NCI-H460 (cell line): ENCODE measurements around the gene CCDC102B. TPM values are rescaled to one million over a fixed set of nuclear protein-coding genes. Genes with fewer than 3 reads are reported as not detected.
"Not testable (repeated sequence)": the region's sequence is repeated elsewhere in the genome, so short reads cannot be mapped to it uniquely, and the experiment has no call there.

Experiments used
- DNase-seq: peaks from one replicate; pipeline ENCODE4 v3.0.0-alpha.2; 2016; ENCODE audit warnings: low read depth; ENCODE audit errors: extremely low read depth
- polyA plus RNA-seq: library from polyadenylated mRNA; depleted of rRNA; stranded (reverse); fragments of >200 nt; gene quantifications from 2 replicates; pipeline ENCODE4 v1.2.3, GENCODE V29; 2014; cell fraction: nucleus; rRNA removed
- total RNA-seq: library from RNA; depleted of rRNA; stranded (reverse); fragments of >200 nt; shearing (Covaris generic); gene quantifications from 2 replicates; pipeline ENCODE4 v1.2.3, GENCODE V29; 2014; rRNA removed

CCDC102B gene
- 5.3 and 8.5 TPM in 2 replicates for total RNA-seq
- polyA plus RNA-seq: 4.4 and 8.9 TPM in 2 replicates

DNA sequence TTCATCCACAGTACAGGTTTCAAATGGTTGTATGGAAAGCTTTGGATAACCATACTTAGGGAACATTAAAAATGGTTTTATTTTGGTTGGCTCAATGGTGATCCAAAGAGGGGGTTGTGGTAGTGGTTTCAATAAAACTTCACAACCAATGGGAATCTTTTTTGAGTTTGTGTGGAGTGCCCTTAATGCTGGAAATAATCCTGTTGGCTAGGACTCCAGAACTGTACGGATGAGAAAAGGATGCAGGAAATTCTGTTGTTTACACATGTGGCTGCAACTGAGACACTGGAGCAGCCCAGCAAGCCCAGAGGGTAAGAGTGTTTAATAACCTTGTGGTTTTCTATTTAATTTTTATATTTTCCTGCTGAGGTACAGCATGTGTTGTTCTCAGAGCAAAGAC lies at the start of gene CCDC102B:
CCDC102B (plus strand) TSS at position 210 of the 400 bp plus-strand sequence. CDS start 38,684 bp downstream, outside the sequence.
- no peak for DNase-seq

DNA sequence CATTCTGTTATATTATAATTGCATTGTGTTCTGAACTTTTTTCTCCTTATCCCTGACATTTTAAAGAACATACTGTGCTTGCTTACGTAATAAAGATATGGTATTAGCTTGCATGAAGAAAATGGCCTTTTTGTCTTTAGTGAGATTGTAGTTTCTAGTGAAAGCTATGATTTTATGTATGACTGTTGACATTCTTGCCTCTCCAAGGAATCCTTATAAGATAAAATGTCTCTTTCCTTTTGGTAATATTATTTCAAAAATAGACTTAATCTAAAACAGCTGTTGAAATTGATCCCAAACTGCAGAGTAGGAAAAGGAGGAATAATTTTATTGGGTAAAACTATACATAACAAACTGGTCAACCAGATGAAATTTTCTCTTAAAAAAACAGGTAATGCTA lies 40.8 kb upstream of the CCDC102B start:
- DNase-seq: no peak

- no peak for DNase-seq
Observed at GRCh38 chr18:68759308-68759707, 38.6 kb upstream of the CCDC102B start.

DNA sequence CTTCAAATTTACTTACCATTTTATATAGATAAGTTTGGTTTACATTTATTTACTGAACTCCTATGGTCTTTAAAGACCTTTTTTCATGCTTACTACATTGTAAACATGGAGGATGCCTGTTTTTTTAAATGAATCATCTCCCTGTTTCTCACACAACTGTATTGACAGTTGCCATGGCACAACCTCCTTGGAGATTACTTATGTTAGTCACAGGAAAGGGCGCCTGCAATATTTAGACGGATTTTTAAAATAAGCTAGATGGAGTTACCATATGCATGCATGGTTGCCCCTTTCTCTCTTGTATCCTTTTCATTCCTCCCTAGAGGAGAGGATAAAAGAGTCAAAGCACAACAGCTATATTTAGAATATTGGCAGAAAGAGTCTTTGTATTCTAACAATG lies 34.8 kb upstream of the CCDC102B start:
- DNase-seq: peak; percentile 14

DNA sequence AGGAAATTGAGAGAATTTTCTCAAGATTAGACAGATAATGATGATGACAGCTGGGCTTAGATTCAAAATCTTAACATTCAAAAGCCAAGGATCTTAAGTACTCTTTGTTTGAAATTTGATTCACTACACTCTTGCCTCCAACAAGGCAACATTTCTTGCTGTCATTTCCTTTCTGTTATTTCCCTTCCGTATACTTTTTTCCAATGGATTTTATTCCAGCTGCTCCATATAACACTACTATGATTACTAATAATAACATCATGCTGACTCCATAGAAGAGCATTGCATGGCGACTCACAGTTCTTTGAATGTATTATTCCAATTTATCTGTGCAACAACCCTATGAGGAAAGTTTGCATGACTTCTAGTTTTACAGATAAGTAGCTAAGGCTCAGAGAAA lies 33.9 kb upstream of the CCDC102B start:
- DNase-seq: no peak

DNA sequence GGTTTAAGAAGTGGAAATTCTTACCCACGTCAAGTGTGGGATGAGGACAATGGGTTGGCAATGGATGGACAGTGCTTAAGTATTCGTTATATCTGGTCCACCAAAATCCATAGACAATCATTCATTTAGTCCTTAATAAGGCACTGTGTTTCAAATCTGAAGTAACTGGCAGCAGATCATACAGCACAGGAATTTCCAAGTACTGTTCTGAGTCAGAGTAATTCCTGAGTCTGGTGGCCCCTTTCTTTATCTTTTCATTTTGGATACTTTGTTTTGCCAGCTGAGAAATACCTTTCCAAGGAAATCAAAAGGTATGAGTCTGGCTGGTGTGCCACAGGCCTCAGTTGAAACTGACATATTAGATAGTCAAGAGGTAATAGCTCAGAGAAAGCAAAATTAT lies 31.4 kb upstream of the CCDC102B start:
- DNase-seq: no peak

GRCh38 chr18:68769461-68769860 lies 28.4 kb upstream of the CCDC102B start:
- no peak for DNase-seq

DNA sequence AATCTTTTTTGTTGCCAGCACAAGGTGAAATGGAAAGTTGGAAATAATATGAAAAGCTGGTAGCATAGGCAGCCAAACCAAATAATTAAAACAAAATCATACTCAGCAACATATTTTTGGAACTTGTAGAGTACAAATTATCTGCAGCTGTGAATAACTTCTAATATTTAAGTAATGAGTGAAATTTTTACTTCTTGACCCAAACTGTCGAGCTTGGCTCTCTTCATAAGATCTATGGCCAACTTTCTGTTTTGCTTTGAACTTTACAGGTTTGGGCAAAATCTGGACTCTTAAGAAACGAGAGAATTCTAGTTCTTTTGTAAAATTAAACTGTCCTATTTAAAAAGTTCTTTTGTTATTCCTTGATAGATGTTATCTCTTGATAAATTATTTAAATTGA lies 25.6 kb upstream of the CCDC102B start:
- no peak for DNase-seq

DNA sequence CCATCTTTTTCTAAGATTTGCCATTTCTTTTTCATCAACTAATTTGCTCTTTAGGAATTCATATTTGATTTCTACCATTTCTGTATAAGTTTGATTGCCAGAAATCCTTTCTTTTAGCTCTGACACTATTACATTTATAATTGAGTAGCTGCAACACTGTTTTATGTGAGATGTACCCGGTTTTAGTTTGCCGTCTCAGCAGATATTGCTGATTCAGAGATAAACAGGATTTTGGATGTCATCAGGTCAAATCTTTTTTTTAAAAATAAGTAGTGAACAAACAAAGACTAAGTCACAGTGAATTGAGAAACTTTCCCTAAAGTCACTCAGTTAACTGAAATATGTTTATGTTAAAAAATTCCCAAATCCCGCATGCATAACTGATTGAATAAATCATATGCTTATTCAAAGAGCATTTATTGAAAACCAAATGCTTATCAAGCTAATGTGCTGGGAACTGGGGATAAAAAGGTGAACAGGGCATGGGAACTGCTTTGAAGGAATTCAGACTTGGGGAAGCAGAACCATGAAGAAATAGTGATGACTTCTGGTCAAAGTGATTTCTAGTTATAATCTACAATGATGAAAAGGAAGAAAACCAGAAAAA lies 19.5 kb upstream of the CCDC102B start:
- no peak for DNase-seq

- no peak for DNase-seq
Observed at GRCh38 chr18:68779169-68779568, 18.7 kb upstream of the CCDC102B start.

DNA sequence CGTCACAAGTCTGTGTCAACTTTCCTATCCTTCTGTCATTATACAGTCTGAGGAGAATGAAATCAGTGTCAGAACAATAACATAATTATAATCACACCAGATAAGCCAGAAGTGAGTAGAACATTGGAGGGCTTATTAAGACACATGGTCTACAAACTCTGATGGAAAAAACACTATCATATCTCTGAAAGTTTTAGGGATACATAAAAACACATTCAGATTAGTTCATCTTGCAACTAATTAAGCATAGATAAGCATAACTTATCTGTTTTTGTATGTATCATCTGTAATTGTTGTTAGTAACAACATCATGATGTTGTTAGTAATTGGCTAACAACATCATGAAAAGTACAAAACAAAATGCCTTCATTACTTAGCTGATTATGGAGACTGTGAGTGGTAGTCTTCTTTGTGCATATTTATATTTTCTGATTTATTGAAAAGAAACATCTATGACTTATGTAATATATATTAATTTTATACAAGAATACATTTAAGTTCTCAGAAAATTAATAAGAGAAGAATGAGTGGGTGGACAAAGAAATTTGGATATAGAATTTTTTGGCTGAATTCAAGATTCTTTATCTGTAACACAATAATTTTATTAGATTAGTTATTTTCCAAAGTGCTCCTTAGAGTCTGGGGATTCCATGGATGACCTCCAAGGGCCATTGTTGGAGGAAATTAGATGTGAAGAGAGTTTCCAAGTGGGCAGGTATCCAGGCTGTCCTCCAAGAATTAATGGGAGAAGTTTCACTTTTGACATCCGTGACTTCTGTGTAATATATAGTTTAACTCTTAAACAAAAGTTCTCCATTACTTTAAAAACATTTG lies 16.9 kb upstream of the CCDC102B start:
- no peak for DNase-seq

DNA sequence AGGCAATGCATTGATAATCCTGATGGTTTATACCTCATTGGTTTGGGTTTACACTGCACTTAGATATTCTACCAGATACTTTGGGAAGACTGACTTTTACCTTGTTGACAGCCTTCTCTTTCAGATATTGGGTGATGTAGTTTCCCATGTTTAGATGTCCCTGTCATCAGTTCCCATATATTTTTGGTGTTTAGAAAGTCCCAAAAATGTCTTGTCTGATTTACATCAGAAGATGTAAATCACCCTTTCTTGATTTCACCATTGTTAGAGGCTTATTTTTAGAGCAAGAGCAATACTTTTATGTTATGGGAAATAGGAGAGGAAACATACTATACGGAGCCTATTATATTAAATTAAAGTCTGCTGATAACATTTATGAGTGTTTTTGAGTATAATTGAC lies 14.4 kb upstream of the CCDC102B start:
- no peak for DNase-seq

DNA sequence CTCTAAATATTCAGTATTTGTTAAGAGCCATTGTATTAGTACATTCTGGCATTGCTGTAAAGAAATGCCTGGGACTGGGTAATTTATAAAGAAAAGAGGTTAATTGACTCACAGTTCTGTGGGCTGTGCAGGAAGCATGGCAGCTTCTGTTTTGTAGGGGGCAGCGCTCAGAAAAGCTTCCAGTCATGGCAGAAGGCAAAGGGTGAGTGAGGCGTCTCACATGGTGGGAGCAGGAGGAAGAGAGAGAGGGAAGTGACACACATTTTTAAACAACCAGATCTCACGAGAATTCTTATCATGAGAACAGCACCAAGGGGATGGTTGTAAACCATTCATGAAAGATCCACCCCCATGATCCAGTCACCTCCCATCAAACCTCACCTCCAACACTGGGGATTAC lies 13.8 kb upstream of the CCDC102B start:
- no peak for DNase-seq

- not testable (repeated sequence) for DNase-seq
Observed at GRCh38 chr18:68790290-68790689, 7.6 kb upstream of the CCDC102B start.

- no peak for DNase-seq
Observed at GRCh38 chr18:68791801-68792200, 6.1 kb upstream of the CCDC102B start.

GRCh38 chr18:68793951-68794350 lies 3.9 kb upstream of the CCDC102B start:
- no peak for DNase-seq

- DNase-seq: peak; percentile 33
Observed at GRCh38 chr18:68796936-68797690, 767 bp upstream of the CCDC102B start.

DNA sequence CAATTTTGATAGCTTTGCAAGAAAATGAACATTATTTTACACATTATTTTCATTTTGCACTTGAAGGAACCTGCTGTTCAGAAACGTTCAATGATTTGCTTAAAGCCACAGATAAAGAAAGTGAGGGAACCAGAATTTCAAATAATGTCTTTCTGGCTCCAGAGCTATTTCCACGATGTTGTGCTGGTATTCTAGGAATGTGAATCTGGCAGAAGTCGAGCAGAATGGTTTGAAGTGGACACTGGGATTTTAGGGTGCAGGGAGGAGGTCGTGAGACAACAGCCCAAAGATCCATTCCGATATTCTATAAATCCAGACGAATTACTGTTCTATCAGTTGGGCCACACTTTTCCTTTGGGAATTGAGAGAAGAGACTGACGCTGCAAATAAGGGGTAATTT lies 2.2 kb downstream of the CCDC102B start:
- no peak for DNase-seq

DNA sequence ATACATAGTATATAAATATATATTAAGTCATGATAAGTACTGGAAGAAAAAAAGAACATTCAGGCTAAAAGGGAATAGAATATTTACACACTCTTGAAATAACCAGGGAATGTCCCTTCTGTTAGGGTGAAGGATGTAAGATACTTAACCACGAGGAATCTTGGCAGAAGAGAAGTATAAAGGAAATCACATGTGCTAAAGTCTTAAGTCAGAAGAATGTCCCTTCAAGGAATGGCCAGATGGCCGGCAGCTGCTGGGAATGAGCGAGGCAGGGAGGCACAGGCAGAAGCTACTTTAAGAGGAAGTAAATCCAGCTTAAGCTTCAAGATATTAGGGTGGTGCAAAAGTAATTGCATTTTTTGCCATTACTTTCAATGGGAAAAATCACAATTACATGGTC lies 5.5 kb downstream of the CCDC102B start:
- DNase-seq: no peak

GRCh38 chr18:68817584-68817983 lies 19.7 kb downstream of the CCDC102B start:
- no peak for DNase-seq

DNA sequence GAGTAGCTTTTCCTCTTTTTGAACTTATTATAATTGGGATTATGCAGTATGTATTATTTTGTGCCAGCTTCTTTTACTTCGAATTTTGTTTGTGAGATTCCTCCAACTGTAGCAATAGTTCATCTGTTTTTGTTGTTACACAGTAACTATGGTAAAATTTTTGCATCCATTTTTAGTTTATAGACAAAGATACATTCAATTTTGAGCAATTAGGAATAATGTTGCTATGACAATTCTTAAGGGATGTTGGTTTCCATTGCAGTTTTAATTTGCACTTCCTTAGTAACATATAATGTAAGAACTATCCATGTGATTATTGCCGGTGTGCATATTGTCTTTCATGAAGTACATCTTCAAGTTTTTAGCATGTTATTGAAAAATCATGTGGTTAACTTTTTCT lies 20.7 kb downstream of the CCDC102B start:
- DNase-seq: no peak
